ENCODE data around the gene MACROD2. TPM values are rescaled to one million over a fixed set of nuclear protein-coding genes. Genes with fewer than 3 reads are reported as not detected.

Gene MACROD2
- total and polyA plus RNA-seq, 11 donors, result 0.54 to 5.4 (median 2.4) TPM

DNA sequence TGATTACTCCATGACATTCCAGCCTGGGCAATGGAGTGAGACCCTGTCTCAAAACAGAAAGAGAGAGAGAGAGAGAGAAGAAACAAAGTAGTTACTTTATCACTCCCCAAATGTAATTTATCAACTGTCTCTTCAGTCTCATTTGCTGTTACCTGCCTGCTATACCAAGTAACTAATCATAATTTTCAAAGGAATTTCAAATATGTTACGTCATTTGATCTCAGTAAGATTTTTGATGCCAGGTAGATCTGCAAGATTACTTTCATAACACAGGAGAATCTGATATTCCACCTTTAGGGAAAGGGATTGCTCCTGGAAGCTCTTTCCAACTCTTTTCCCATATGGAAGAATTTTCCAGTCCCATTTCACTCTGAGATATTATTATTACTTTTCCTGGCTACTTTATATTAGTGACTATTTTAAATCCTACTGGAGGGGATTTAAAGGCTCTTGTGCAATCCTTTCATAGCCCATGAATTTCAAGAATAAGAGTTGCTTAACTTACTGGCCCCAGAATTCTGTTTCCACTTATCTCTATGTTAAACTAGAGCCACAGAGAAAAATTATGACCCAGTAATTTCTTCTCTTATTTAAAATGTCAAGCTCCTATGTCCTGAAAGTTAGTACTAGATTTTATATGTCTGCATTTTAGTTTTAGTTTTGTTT lies 732.3 kb downstream of the MACROD2 start:
- WGBS, 4 donors, result 73 to 88% (median 85%) methylated on average over 1 of the region's 1 CpG
- Histone ChIP-seq H3K36me3 (no peaks in the 10 kb centered on the region), H3K4me3 (no peak overlapping the region), H3K27me3 (no peaks in the 10 kb centered on the region), H3K27ac (no peak overlapping the region), H3K4me1 (no peaks in the 10 kb centered on the region), H3K9me3 (no peaks in the 10 kb centered on the region)
- TF ChIP-seq CTCF (IDR thresholded peaks at IDR 0.05), result no peak
- intact Hi-C loops (cut with DNase I), result no loop called here
- no peak for ATAC-seq
- DNase-seq, result no peak

- intact Hi-C loops (cut with DNase I), result no loop called here
- TF ChIP-seq CTCF (IDR thresholded peaks at IDR 0.05) (no peak), POLR2A (IDR thresholded peaks at IDR 0.05) (no peak)
- no peak overlapping the region for H3K27ac ChIP-seq
- no peak overlapping the region for H3K4me3 ChIP-seq
- WGBS, 4 donors, result 78 to 82% (median 80%) methylated on average over 3 of the region's 3 CpGs
- DNase-seq (no peak), ATAC-seq (no peak)
- H3K27me3 ChIP-seq, result no peaks in the 10 kb centered on the region
- H3K9me3 ChIP-seq, result peaks cover 0 to 4% (median 0%) of the 10 kb centered on the region in 12 donors
- no peaks in the 10 kb centered on the region for H3K36me3 ChIP-seq
- no peaks in the 10 kb centered on the region for H3K4me1 ChIP-seq
Measured at GRCh38 chr20:14729390-14729789, 734.1 kb downstream of the MACROD2 start.

DNA sequence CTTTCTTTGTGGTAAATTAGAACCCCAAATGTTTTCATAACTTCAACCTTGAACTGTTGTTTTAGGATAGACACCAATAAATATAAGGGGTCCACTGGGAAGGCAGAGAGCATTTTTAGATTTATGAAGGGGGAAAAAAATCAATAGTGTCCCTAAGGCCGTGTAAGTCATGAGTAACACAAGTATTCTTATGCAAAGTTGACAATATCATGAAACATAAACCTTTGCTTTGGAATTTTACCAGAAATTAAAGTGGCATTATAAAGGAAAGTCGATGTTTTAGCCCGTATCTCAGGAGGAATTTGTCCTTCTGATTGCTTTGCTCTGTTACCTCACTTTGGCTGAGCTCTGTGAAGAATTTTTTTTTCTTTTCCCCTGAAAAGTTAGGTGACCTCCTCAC lies 737.0 kb downstream of the MACROD2 start:
- Histone ChIP-seq H3K27ac (no peak overlapping the region), H3K9me3 (peaks cover 0 to 9% (median 0%) of the 10 kb centered on the region in 12 donors), H3K4me3 (no peak overlapping the region), H3K36me3 (no peaks in the 10 kb centered on the region), H3K27me3 (no peaks in the 10 kb centered on the region), H3K4me1 (no peaks in the 10 kb centered on the region)
- no peak for DNase-seq
- intact Hi-C loops (cut with DNase I), result no loop called here
- WGBS, 4 donors, result 69 to 86% (median 78%) methylated on average over 3 of the region's 3 CpGs
- ATAC-seq, result no peak
- TF ChIP-seq POLR2A (IDR thresholded peaks at IDR 0.05), result no peak
- TF ChIP-seq CTCF (IDR thresholded peaks at IDR 0.05), result no peak

DNA sequence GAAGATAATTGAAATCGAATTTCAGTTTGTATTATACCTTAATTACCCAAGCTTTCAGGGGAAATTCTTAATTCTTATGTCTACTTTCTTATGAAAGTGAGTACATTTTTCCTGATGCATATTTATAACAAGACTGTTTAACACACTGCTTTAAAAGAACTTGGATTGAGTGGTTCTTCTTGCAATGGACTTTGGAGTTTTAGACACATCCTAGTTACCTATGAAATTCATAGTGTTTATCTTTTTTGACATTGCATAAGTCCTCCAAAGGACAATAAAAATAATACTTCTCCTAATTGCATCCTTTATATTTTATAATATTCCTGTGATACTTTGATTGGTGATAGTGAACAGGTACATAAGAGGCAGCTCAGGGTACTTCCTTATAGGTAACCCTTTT lies 737.7 kb downstream of the MACROD2 start:
- H3K4me3 ChIP-seq, result no peak overlapping the region
- H3K4me1 ChIP-seq, result no peaks in the 10 kb centered on the region
- WGBS, 4 donors, result 76 to 80% (median 78%) methylated on average over 1 of the region's 1 CpG
- peaks cover 0 to 9% (median 0%) of the 10 kb centered on the region in 12 donors for H3K9me3 ChIP-seq
- DNase-seq, result no peak
- H3K36me3 ChIP-seq, result no peaks in the 10 kb centered on the region
- no peak for ATAC-seq
- no peaks in the 10 kb centered on the region for H3K27me3 ChIP-seq
- no peak overlapping the region for H3K27ac ChIP-seq
- intact Hi-C loops (cut with DNase I), result no loop called here
- TF ChIP-seq POLR2A (IDR thresholded peaks at IDR 0.05), result no peak

DNA sequence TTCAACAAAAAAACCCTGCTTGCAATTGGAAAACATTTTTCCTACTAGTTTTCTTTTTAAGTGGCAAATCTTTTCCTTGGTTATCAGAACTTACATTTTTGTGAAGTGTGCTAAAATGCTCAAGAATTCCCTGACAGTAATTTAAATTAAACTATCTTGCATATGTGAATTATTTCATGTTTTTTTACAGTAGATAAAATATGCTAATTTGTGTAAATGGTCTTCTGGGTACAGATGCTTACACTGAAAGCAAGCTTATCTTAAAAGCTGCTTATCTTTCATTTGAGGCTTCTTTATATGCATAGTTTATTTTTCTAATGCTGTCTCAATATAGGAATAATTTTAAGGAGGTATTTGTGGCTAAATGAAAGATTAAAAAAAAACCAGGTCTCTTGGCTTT lies 745.1 kb downstream of the MACROD2 start:
- no peak for ATAC-seq
- DNase-seq, result no peak
- intact Hi-C loops (cut with DNase I), result no loop called here
- Histone ChIP-seq H3K4me3 (no peak overlapping the region), H3K36me3 (no peaks in the 10 kb centered on the region), H3K27ac (no peak overlapping the region), H3K9me3 (no peaks in the 10 kb centered on the region), H3K27me3 (no peaks in the 10 kb centered on the region), H3K4me1 (no peaks in the 10 kb centered on the region)
- TF ChIP-seq POLR2A (IDR thresholded peaks at IDR 0.05) (no peak), CTCF (IDR thresholded peaks at IDR 0.05) (no peak)
